ENCODE measurements around the gene PCNX3.

PCNX3 gene

DNA sequence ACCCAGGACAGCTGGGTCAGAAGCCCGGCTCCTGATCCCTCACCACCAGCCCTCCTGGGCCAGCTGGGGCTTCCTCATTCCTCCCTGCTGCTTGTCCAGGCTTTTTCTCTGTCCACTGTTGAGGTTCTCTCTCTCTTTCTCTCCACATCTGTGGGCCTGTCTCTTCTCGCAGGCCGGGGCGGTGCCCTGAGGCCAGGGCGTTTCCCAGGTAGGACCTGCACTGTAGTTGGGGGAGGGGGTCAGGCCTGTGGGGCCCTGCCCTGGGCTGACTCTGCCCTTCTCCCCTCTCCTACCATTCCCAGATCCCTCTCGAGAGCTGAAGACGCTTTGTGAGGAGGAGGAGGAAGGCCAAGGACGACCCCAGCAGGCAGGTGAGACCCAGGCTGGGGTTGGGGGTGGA is 34.8 kb upstream of the PCNX3 start:
- DNase-seq (ENCODE audit: low read depth): no peak

GRCh38 chr11:65581928-65582327 is 33.6 kb upstream of the PCNX3 start:
- DNase-seq (ENCODE audit: low read depth): no peak

GRCh38 chr11:65583589-65583988 is 32.0 kb upstream of the PCNX3 start:
- DNase-seq (ENCODE audit: low read depth): no peak

DNA sequence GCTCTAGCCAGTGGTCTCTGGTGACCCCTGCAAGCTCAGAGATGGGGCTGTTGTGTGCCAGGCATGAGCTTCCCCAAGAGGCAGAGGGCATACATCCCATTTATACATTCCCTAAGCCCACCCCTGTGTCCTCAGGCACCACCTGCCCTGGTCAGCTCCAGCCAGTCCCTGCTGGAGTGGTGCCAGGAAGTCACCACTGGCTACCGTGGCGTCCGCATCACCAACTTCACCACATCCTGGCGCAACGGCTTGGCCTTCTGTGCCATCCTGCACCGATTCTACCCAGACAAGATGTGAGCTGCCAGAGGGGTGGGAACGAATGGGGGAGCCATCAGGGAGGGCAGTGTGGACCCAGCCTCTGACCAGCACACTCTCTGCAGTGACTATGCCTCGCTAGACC is 31.5 kb upstream of the PCNX3 start:
- no peak for DNase-seq (ENCODE audit: low read depth)

DNA sequence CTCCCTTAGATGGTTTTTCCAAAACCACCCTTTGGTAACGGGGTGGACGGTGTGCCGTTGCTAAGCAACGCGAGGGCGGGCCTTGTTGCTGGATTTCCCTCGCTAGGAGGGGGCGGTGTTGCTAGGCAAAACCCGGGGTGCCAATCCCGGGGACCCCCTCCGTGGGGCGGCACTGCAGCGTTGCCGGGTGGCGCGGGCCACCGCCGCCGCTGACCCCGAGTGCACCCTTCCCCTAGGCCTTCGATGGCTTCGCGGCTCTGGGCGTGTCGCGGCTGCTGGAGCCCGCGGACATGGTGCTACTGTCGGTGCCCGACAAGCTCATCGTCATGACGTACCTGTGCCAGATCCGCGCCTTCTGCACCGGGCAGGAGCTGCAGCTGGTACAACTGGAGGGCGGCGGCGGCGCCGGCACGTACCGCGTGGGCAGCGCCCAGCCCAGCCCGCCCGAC is 30.8 kb upstream of the PCNX3 start:
- no peak for DNase-seq (ENCODE audit: low read depth)

DNA sequence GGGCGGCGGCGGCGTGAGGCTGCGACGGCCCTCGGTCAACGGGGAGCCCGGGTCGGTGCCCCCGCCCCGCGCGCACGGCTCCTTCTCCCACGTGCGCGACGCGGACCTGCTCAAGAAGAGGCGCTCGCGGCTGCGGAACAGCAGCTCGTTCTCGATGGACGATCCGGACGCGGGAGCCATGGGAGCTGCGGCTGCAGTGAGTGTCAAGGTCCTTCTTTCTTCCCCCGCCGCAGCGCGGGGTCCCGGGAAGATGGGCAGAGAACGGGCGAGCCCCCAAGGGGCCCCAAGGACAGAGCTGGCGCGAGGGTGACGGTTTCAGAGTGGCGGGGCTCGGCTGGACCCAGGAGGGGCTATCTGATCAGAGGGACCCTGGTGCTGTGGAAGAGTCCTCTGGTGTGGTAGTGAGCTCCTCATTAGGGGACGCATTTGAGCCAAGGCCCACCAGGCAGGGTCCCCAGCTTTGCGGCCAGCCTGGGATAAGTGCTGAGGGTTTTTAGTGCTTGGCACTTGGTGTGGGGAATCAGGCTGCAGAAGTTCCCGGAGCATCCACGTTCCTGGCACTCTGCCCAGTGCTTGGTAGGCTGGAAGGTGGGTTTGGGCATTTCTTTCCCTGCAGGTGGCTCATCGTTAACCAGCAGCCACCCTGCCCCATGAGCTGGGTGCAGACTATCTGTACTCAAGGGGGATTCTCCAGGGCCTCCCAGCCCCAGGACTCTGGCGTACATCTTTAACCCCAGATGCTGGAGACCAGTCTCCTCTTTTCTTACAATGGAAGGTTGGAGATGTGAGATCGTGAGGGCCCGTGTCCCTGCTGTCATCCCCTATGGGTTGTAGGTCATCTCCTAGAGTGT is 30.0 kb upstream of the PCNX3 start:
- DNase-seq (ENCODE audit: low read depth): no peak

DNA sequence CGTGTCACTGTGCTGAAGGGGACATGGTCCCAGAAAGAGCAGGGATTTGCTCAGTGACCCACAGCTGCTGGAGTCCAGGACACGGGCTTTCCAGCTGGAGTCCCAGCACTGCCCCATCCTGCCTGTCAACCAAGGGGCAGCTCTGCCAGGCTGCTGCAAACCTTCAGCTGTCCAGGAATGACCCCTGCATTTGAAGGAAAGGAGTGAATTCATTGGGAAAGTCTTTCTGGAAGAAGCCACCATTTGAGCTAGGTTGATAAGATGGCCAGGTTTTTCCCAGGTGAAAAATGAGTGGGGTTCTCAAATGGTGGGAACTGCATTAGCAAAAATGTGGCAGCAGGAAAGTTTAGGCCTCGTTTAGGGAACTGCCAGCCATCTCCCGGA is 29.3 kb upstream of the PCNX3 start:
- no peak for DNase-seq (ENCODE audit: low read depth)

GRCh38 chr11:65586676-65587075 is 28.9 kb upstream of the PCNX3 start:
- DNase-seq (ENCODE audit: low read depth): no peak

- DNase-seq (ENCODE audit: low read depth): no peak
Observed at GRCh38 chr11:65588199-65589054, 27.1 kb upstream of the PCNX3 start.

DNA sequence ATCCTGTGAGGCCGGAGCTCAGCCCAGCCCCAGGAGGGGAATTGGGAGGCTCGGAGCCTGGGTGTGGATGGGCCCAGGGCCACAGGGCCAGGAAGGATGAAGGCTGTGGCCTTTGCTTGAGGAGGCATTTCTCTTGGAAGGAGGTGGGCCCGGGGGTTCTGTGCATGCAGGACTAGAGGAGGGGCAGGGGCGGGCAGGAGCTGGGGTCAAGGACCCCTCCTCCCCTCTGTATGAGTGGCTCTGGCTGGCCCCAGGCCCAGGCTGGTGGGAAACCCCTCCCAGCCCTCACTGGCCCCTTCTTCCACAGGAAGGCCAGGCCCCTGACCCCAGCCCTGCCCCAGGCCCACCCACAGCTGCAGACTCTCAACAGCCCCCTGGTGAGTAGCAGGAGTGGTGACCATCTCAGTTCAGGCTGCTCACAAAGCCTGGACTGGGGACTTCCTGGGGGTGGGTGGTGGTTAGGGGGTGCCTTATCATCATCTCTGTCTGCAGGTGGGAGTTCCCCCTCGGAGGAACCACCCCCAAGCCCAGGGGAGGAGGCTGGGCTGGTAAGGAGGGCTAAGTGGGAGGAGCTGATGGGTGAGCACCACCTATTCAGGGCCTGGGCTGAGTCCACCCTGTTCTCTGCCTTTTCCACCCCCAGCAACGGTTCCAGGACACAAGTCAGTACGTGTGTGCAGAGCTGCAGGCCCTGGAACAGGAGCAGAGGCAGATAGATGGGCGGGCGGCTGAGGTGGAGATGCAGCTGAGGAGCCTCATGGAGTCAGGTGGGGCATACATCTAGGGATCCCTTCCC is 25.9 kb upstream of the PCNX3 start:
- DNase-seq (ENCODE audit: low read depth): no peak

- no peak for DNase-seq (ENCODE audit: low read depth)
Observed at GRCh38 chr11:65590240-65590738, 25.3 kb upstream of the PCNX3 start.

DNA sequence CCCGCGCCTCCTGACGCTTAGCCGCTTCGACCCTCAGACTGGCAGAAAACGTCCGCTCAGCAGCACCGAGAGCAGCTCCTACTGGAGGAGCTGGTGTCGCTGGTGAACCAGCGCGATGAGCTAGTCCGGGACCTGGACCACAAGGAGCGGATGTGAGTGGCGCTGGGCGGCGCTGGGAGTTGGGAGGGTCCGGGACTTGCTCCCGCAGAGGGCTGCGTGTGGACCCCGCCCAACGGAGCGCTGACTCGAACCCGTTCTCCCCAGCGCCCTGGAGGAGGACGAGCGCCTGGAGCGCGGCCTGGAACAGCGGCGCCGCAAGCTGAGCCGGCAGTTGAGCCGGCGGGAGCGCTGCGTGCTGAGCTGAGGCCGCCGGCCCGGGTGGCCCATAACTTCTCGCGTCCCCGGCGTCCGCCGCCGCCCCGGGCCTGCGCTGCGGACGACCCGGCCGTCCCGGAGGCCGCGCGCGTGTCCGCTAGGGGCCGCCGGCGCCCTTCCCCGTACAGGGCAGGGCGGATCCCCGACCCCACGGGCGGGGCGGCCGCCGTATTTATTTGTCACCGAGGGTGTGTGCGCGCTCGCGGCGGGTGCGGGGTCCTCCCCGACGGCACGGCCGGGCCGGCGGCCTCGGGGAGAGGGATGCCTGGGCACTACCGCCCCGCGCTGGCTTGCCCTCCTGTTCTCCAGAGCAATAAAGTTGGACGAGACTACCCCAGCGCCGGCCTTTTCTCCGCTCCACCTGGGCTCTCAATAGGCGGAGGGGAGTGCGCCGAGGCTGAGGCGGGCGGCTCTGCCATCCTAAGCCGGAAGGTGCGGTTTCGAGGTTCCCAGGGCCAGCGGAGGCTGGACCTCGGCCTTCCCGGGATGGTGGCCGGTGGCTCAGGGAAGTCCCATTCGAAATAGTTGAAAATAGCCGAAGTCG is 23.4 kb upstream of the PCNX3 start:
- no peak for DNase-seq (ENCODE audit: low read depth)

DNA sequence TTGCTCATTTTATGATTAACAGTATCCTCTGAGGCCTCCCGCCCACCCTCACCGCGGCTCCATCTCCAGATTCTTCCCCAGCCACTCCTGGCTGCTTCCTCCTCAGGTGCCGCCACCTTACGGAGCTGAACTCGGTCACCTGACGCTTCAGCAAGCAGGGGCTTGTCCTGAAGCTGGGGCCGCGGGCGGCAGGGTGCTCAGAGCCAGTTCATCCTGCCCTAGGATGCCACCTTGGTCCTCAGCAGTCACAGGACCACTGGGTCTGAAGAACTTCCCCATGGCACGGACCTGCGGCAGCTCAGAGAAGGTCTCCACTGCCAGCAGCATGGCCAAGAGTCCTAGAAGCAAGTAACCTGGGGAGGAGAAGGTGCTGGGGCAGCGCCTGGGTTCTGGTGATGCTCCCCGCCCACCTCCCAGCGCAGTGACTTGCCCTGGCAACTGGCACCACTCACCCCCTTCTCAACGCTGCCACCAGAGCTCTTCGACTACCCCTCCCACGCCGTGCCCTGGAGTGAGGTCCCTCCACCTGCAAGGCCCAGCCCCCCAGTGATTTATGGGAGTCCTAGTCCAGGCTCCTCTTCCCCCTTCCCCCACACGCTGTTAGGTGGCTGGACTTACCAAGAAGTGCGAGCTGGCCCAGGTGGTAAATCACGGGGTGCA is 22.6 kb upstream of the PCNX3 start:
- no peak for DNase-seq (ENCODE audit: low read depth)

- no peak for DNase-seq (ENCODE audit: low read depth)
Observed at GRCh38 chr11:65593518-65594414, 21.8 kb upstream of the PCNX3 start.

DNA sequence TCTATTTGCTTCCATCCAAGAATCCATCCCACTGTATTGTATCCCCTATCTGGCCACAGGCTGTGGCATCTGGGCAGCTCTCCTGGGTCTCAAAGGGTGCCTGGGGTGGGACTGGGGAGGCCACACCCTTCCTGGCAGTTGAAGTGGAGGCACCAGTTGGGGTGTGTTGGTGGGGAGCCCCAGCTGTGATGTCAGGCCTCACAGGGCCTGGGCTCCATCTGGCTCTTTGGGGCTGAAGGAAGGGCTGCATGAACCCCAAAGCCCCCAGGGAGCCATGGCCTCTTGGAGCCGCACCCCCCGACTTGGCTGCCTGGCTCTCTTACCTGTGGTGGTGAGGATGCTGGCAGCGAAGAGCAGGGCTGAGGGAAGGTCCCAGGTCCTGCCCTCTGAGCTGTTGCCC is 20.4 kb upstream of the PCNX3 start:
- DNase-seq (ENCODE audit: low read depth): no peak

GRCh38 chr11:65595543-65596281 is 19.9 kb upstream of the PCNX3 start, which contains the start of gene KCNK7:
KCNK7 (minus strand) TSS chr11:65595800; CDS start chr11:65595772, 28 bp downstream.
- no peak for DNase-seq (ENCODE audit: low read depth)

DNA sequence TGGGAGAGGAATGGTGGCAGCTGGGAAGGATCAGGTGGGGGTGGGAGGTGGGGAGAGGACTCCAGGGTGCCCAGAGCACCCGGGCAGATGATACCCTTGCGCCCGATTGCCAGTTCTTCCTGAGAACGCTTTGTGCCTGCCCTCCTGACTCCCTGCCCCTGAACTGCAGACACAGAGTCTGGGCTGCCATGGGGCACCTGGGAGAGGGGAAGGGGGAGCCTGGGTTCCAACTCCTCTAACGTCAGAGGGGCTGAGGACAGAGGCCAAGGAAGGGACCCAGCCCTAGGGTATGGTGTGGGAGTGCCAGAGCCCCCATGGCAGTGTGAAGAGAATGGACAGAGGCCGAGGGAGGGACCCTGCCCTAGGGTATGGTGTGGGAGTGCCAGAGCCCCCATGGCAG is 19.1 kb upstream of the PCNX3 start:
- no peak for DNase-seq (ENCODE audit: low read depth)

GRCh38 chr11:65598258-65598699 is 17.3 kb upstream of the PCNX3 start:
- DNase-seq (ENCODE audit: low read depth): no peak
